B cell (primary cell): Measurements from ENCODE around the gene SLC18A3.

Source experiments
- CTCF ChIP-seq: fragments of 200-600 bp; IDR thresholded peaks from one replicate; pipeline ENCODE4 v1.8.0; 2022; ENCODE audit warnings: antibody characterized with exemption, mild to moderate bottlenecking
- EZH2 ChIP-seq: IDR thresholded peaks from 2 replicates; pipeline ENCODE4 v1.6.1; 2012; ENCODE audit warnings: borderline replicate concordance, low read depth, mild to moderate bottlenecking, moderate library complexity, low read length; ENCODE audit not compliant: insufficient read depth, poor library complexity, severe bottlenecking

- TF ChIP-seq CTCF = no peak
- TF ChIP-seq EZH2 = no peak
These were observed 41.1 kb downstream of the SLC18A3 start for GRCh38 chr10:49651039-49651835.
